CD4-positive, alpha-beta T cell (primary cell): ENCODE measurements around the gene IFT27. TPM values are rescaled to one million over a fixed set of nuclear protein-coding genes. Genes with fewer than 3 reads are reported as not detected.
"Not testable (repeated sequence)": the region's sequence is repeated elsewhere in the genome, so short reads cannot be mapped to it uniquely, and the experiment has no call there.

Experiments used
- ATAC-seq: fragments of 200-7000 bp; cut with Tn5 transposase; one replicate; pipeline ENCODE4 v1.10.0; 2022; ENCODE audit warnings: mild to moderate bottlenecking; ENCODE audit not compliant: poor library complexity
- CTCF ChIA-PET: fragments of 350-600 bp; sonication (Branson Sonifier 250); formaldehyde crosslinking; loops from one replicate; lab custom pipeline; 2021; ENCODE audit warnings: antibody characterized with exemption, inconsistent platforms; lab: Charles Lee
- POLR2A ChIA-PET: fragments of 350-600 bp; sonication (Branson Sonifier 250); formaldehyde crosslinking; loops from one replicate; lab custom pipeline; 2021; ENCODE audit warnings: antibody characterized with exemption, inconsistent platforms; lab: Charles Lee
- DNase-seq, 14 experiments: peaks; one replicate each; pipeline ENCODE4 v3.0.0-alpha.2; 2013 to 2020; ENCODE audit warnings: mixed read lengths in 2 of 14
- H3K27ac ChIP-seq, 2 donors: one replicate each; pipeline versions ENCODE4 v1.5.1 to v1.7.0; 2013; ENCODE audit warnings: low read length in 2 of 2, low read depth in 1 of 2, mild to moderate bottlenecking in 1 of 2
- H3K27me3 ChIP-seq, 2 experiments: 1 replicate in 1 of 2; 2 replicates in 1 of 2; pipeline versions ENCODE4 v1.6.1 to v1.7.0; 2013; ENCODE audit warnings: low read length in 2 of 2, control low read depth in 1 of 2, mild to moderate bottlenecking in 1 of 2, moderate library complexity in 1 of 2; ENCODE audit not compliant: insufficient read depth in 2 of 2, control insufficient read depth in 1 of 2
- H3K36me3 ChIP-seq: one replicate; pipeline ENCODE4 v1.6.1; 2013; ENCODE audit warnings: low read length, control low read depth; ENCODE audit not compliant: insufficient read depth
- H3K4me1 ChIP-seq: one replicate; pipeline ENCODE4 v1.6.1; 2013; ENCODE audit warnings: low read length, control low read depth; ENCODE audit not compliant: insufficient read depth
- H3K4me3 ChIP-seq: one replicate; pipeline ENCODE4 v1.5.1; 2013; ENCODE audit warnings: mild to moderate bottlenecking, low read length, moderate library complexity
- H3K9me3 ChIP-seq, 2 experiments: 1 replicate in 1 of 2; 2 replicates in 1 of 2; pipeline versions ENCODE4 v1.6.1 to v1.7.0; 2013; ENCODE audit warnings: low read length in 2 of 2, mild to moderate bottlenecking in 2 of 2, control low read depth in 1 of 2, moderate library complexity in 1 of 2; ENCODE audit not compliant: control insufficient read depth in 1 of 2, insufficient read depth in 1 of 2
- H3K27ac Mint-ChIP-seq: one replicate; pipeline ENCODE4 v1.8.0; 2020; ENCODE audit warnings: mixed read lengths
- H3K27me3 Mint-ChIP-seq: one replicate; pipeline ENCODE4 v1.8.0; 2021; ENCODE audit warnings: mixed read lengths
- H3K36me3 Mint-ChIP-seq: one replicate; pipeline ENCODE4 v1.8.0; 2021; ENCODE audit warnings: low read depth, mixed read lengths
- H3K4me1 Mint-ChIP-seq: one replicate; pipeline ENCODE4 v1.8.0; 2021; ENCODE audit warnings: low read depth, mixed read lengths
- H3K4me3 Mint-ChIP-seq: one replicate; pipeline ENCODE4 v1.8.0; 2020; ENCODE audit warnings: mild to moderate bottlenecking, mixed read lengths
- H3K9me3 Mint-ChIP-seq: one replicate; pipeline ENCODE4 v1.8.0; 2020; ENCODE audit warnings: mixed read lengths
- intact Hi-C, 2 experiments: fragments of 100-400 bp; cut with DNase I in 1 of 2; cut with micrococcal nuclease in 1 of 2; formaldehyde crosslinking; loops; one replicate each; pipeline versions ENCODE4 v1.15.1 to v1.9.0; 2023 to 2025; cut with DNase I, micrococcal nuclease
- total RNA-seq, 174 experiments: library from RNA in 2 of 174; stranded (reverse) in 2 of 174; gene quantifications; one replicate each; pipeline ENCODE4 v1.2.3 and lab custom pipeline; 2021 to 2026
- TF ChIP-seq, protein P1 (sequence below): fragments of 200-600 bp; IDR thresholded peaks from one replicate; pipeline ENCODE4 v1.8.0; 2022; ENCODE audit warnings: antibody characterized with exemption, mild to moderate bottlenecking

Gene IFT27
- total RNA-seq, 2 experiments from 2014 or later = 10.2 to 10.9 TPM

- H3K4me3 Mint-ChIP-seq = no peak overlapping the region
- H3K4me3 ChIP-seq = no peak overlapping the region
- peaks cover 4 to 6% of the 10 kb centered on the region in 2 experiments for H3K27me3 ChIP-seq
Observed at GRCh38 chr22:36731916-36732315, 44.0 kb downstream of the IFT27 start.

DNA sequence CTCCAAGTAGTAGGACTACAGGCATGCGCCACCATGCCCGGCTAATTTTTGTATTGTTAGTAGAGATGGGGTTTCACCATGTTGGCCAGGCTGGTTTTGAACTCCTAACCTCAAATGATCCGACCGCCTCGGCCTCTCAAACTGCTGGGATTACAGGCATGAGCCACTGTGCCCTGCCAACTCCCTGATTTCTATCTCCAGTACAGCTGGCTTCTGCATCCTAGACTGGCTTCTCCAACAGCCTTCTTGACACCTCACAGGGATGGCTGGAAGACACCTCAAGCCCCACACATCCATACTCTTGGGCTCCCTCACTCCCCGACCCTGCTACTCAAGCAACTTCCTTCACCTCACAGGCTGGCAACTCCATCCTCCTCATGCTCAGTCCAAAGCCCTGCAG is 44.6 kb downstream of the IFT27 start:
- H3K27ac Mint-ChIP-seq, H3K36me3 Mint-ChIP-seq, ATAC-seq, H3K9me3 Mint-ChIP-seq, H3K4me1 Mint-ChIP-seq, H3K4me3 ChIP-seq, H3K36me3 ChIP-seq, H3K27me3 ChIP-seq, CTCF ChIA-PET, H3K9me3 ChIP-seq, H3K4me1 ChIP-seq, H3K4me3 Mint-ChIP-seq, POLR2A ChIA-PET, H3K27ac ChIP-seq, DNase-seq, intact Hi-C loops: not testable (repeated sequence)
- H3K27me3 Mint-ChIP-seq = peaks cover 37% of the 10 kb centered on the region

More at GRCh38 chr22:36731916-36732315, 44.0 kb downstream of the IFT27 start:
- intact Hi-C loops = no loop called here
- ChIA-PET POLR2A (no interaction called here), CTCF (no interaction called here)
- H3K9me3 Mint-ChIP-seq = no peaks in the 10 kb centered on the region
- no peaks in the 10 kb centered on the region for H3K36me3 Mint-ChIP-seq
- DNase-seq (no peak), ATAC-seq (no peak)
- Histone ChIP-seq H3K4me1 (no peaks in the 10 kb centered on the region), H3K9me3 (peaks cover 0 to 4% of the 10 kb centered on the region in 2 experiments), H3K36me3 (no peaks in the 10 kb centered on the region), H3K27ac (no peak overlapping the region)
- no peaks in the 10 kb centered on the region for H3K4me1 Mint-ChIP-seq
- H3K27ac Mint-ChIP-seq = no peak overlapping the region
- peaks cover 43% of the 10 kb centered on the region for H3K27me3 Mint-ChIP-seq
- TF ChIP-seq, protein P1, sequence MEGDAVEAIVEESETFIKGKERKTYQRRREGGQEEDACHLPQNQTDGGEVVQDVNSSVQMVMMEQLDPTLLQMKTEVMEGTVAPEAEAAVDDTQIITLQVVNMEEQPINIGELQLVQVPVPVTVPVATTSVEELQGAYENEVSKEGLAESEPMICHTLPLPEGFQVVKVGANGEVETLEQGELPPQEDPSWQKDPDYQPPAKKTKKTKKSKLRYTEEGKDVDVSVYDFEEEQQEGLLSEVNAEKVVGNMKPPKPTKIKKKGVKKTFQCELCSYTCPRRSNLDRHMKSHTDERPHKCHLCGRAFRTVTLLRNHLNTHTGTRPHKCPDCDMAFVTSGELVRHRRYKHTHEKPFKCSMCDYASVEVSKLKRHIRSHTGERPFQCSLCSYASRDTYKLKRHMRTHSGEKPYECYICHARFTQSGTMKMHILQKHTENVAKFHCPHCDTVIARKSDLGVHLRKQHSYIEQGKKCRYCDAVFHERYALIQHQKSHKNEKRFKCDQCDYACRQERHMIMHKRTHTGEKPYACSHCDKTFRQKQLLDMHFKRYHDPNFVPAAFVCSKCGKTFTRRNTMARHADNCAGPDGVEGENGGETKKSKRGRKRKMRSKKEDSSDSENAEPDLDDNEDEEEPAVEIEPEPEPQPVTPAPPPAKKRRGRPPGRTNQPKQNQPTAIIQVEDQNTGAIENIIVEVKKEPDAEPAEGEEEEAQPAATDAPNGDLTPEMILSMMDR = no peak

GRCh38 chr22:36730176-36730858 is 45.6 kb downstream of the IFT27 start:
- H3K36me3 Mint-ChIP-seq = no peaks in the 10 kb centered on the region
- H3K9me3 ChIP-seq = peaks cover 0 to 4% of the 10 kb centered on the region in 2 experiments
- H3K27me3 ChIP-seq = peaks cover 3 to 5% of the 10 kb centered on the region in 2 experiments
- H3K4me1 Mint-ChIP-seq = no peaks in the 10 kb centered on the region
- intact Hi-C loops = no loop called here
- ChIA-PET POLR2A (no interaction called here), CTCF (no interaction called here)
- H3K36me3 ChIP-seq = no peaks in the 10 kb centered on the region
- no peak for ATAC-seq
- H3K9me3 Mint-ChIP-seq = no peaks in the 10 kb centered on the region
- H3K4me3 Mint-ChIP-seq = no peak overlapping the region
- no peak overlapping the region for H3K27ac ChIP-seq
- no peak overlapping the region for H3K4me3 ChIP-seq
- TF ChIP-seq, protein P1 = no peak
- no peak for DNase-seq
- H3K27me3 Mint-ChIP-seq = peaks cover 36% of the 10 kb centered on the region
- H3K4me1 ChIP-seq = no peaks in the 10 kb centered on the region
- no peak overlapping the region for H3K27ac Mint-ChIP-seq

GRCh38 chr22:36729321-36729720 is 46.6 kb downstream of the IFT27 start:
- Mint-ChIP-seq H3K4me3 (no peak overlapping the region), H3K4me1 (no peaks in the 10 kb centered on the region), H3K36me3 (no peaks in the 10 kb centered on the region), H3K9me3 (no peaks in the 10 kb centered on the region), H3K27ac (no peak overlapping the region), H3K27me3 (peaks cover 37% of the 10 kb centered on the region)
- CTCF ChIA-PET = no interaction called here
- Histone ChIP-seq H3K4me3 (no peak overlapping the region), H3K4me1 (no peaks in the 10 kb centered on the region), H3K27ac (no peak overlapping the region), H3K36me3 (no peaks in the 10 kb centered on the region), H3K27me3 (peaks cover 3 to 5% of the 10 kb centered on the region in 2 experiments), H3K9me3 (peaks cover 0 to 4% of the 10 kb centered on the region in 2 experiments)
- no peak for ATAC-seq
- POLR2A ChIA-PET = no interaction called here
- intact Hi-C loops = no loop called here
- TF ChIP-seq, protein P1 = no peak
- DNase-seq = no peak
